Hepatocyte (in vitro differentiated cells): ENCODE data around the gene NDRG2.

Experiments used
- EZH2 ChIP-seq: fragments of 200-600 bp; sonication (generic); IDR thresholded peaks from 2 replicates; pipeline ENCODE4 v1.6.1; 2016; ENCODE audit warnings: antibody characterized with exemption, mild to moderate bottlenecking, borderline replicate concordance
- EZH2phosphoT487 ChIP-seq: fragments of 200-600 bp; sonication (generic); IDR thresholded peaks from one replicate; pipeline ENCODE4 v1.6.1; 2018; ENCODE audit warnings: antibody characterized with exemption, mild to moderate bottlenecking, low read depth, moderate library complexity; ENCODE audit not compliant: unreplicated experiment, severe bottlenecking
- TF ChIP-seq, protein P1 (sequence below): fragments of 200-600 bp; sonication (generic); IDR thresholded peaks from 2 replicates; pipeline ENCODE4 v1.5.1; 2016; ENCODE audit warnings: antibody characterized with exemption, mild to moderate bottlenecking; ENCODE audit not compliant: poor library complexity

DNA sequence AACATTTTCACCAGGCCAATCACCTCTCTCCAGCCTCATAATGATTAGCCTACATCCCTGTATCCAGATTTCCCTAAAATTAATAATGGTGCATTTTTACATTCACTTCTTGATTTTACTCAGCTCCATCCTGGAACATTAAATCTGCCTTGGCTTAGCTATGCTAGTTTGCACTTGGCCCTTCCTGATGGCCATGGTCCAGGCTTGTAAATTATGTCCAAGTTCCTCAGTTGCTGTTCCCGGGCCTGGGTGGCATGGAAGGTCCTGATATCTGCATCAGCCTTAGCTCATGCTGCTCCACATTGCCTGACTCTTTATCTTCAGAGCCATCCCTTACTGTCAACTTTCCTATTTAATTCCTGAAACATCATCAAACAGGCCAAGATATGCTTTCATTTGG is 46.2 kb downstream of the NDRG2 start:
- TF ChIP-seq, protein P1, sequence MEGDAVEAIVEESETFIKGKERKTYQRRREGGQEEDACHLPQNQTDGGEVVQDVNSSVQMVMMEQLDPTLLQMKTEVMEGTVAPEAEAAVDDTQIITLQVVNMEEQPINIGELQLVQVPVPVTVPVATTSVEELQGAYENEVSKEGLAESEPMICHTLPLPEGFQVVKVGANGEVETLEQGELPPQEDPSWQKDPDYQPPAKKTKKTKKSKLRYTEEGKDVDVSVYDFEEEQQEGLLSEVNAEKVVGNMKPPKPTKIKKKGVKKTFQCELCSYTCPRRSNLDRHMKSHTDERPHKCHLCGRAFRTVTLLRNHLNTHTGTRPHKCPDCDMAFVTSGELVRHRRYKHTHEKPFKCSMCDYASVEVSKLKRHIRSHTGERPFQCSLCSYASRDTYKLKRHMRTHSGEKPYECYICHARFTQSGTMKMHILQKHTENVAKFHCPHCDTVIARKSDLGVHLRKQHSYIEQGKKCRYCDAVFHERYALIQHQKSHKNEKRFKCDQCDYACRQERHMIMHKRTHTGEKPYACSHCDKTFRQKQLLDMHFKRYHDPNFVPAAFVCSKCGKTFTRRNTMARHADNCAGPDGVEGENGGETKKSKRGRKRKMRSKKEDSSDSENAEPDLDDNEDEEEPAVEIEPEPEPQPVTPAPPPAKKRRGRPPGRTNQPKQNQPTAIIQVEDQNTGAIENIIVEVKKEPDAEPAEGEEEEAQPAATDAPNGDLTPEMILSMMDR: no peak
- TF ChIP-seq EZH2 (no peak), EZH2phosphoT487 (no peak)
